SK-N-SH (cell line): ENCODE results near the gene EPHX1. TPM values are rescaled to one million over a fixed set of nuclear protein-coding genes. Genes with fewer than 3 reads are reported as not detected.

Experiments
- CTCF ChIA-PET: fragments of 300-600, 350-600 bp; formaldehyde crosslinking; extraction: SDS; loops from one replicate; lab custom pipeline; 2021; lab: Yijun Ruan, JAX
- POLR2A ChIA-PET: fragments of 350-600 bp; sonication (Branson Sonifier 250); formaldehyde crosslinking; extraction: SDS; loops from one replicate; lab custom pipeline; 2020; ENCODE audit warnings: antibody characterized with exemption, inconsistent platforms; lab: Yijun Ruan, JAX
- DNase-seq: peaks from one replicate; pipeline ENCODE4 v3.0.0; 2012
- H2AFZ ChIP-seq: fragments of 200-600 bp; sonication (generic); 2 replicates; pipeline ENCODE4 v1.8.1; 2016; ENCODE audit warnings: antibody characterized with exemption, mild to moderate bottlenecking, low read depth
- H3F3A ChIP-seq: fragments of 200-600 bp; sonication (generic); replicated peaks from 2 replicates; pipeline ENCODE3; 2016; ENCODE audit warnings: antibody characterized with exemption, mild to moderate bottlenecking; ENCODE audit not compliant: insufficient read depth
- H3K27ac ChIP-seq, 2 experiments: fragments of 200-500 bp in 1 of 2; fragments of 200-600 bp in 1 of 2; sonication (Bioruptor generic) in 1 of 2; sonication (generic), shearing (Covaris generic) in 1 of 2; 2 replicates each; pipeline versions ENCODE4 v1.5.1 to v1.6.1; 2014 to 2016; ENCODE audit warnings: low read depth in 2 of 2, inconsistent platforms in 1 of 2, low read length in 1 of 2, mild to moderate bottlenecking in 1 of 2, mixed read lengths in 1 of 2
- H3K27me3 ChIP-seq: fragments of 200-600 bp; sonication (generic), shearing (Covaris generic); 2 replicates; pipeline ENCODE4 v1.6.1; 2016; ENCODE audit warnings: mixed run types; ENCODE audit not compliant: insufficient read depth
- H3K36me3 ChIP-seq, 2 experiments: fragments of 200-500 bp in 1 of 2; fragments of 200-600 bp in 1 of 2; sonication (Bioruptor generic) in 1 of 2; sonication (generic) in 1 of 2; replicated peaks in 1 of 2; 2 replicates each; pipeline versions ENCODE3 to v1.5.1; 2014 to 2016; ENCODE audit warnings: low read length in 1 of 2, mild to moderate bottlenecking in 1 of 2; ENCODE audit not compliant: insufficient read depth in 2 of 2, control insufficient read depth in 1 of 2
- H3K4me1 ChIP-seq, 2 experiments: fragments of 200-500 bp in 1 of 2; fragments of 200-600 bp in 1 of 2; sonication (Bioruptor generic) in 1 of 2; sonication (generic), shearing (Covaris generic) in 1 of 2; 2 replicates each; pipeline versions ENCODE4 v1.5.1 to v1.6.1; 2014 to 2016; ENCODE audit warnings: low read depth in 1 of 2, low read length in 1 of 2, mixed run types in 1 of 2; ENCODE audit not compliant: insufficient read depth in 2 of 2, control insufficient read depth in 1 of 2
- H3K4me2 ChIP-seq: fragments of 200-600 bp; sonication (generic), shearing (Covaris generic); 2 replicates; pipeline ENCODE4 v1.6.1; 2017; ENCODE audit warnings: mixed run types
- H3K4me3 ChIP-seq, 2 experiments: fragments of 200-500 bp in 1 of 2; fragments of 200-600 bp in 1 of 2; sonication (Bioruptor generic) in 1 of 2; sonication (generic), shearing (Covaris generic) in 1 of 2; 2 replicates each; pipeline versions ENCODE4 v1.5.1 to v1.8.1; 2014 to 2016; ENCODE audit warnings: low read depth in 2 of 2, inconsistent platforms in 1 of 2, low read length in 1 of 2, mild to moderate bottlenecking in 1 of 2, mixed read lengths in 1 of 2, moderate library complexity in 1 of 2
- H3K79me2 ChIP-seq: fragments of 200-600 bp; sonication (generic); 2 replicates; pipeline ENCODE4 v1.8.1; 2017; ENCODE audit warnings: mild to moderate bottlenecking; ENCODE audit not compliant: insufficient read depth
- H3K9ac ChIP-seq: fragments of 200-600 bp; sonication (generic); 2 replicates; pipeline ENCODE4 v1.6.1; 2017; ENCODE audit warnings: mixed run types
- H3K9me2 ChIP-seq: fragments of 200-600 bp; sonication (generic); 2 replicates; pipeline ENCODE4 v1.6.1; 2017; ENCODE audit warnings: mixed run types
- H3K9me3 ChIP-seq: fragments of 200-600 bp; sonication (generic); 2 replicates; pipeline ENCODE4 v1.6.1; 2017; ENCODE audit warnings: mixed run types, mild to moderate bottlenecking, moderate library complexity
- H4K20me1 ChIP-seq: fragments of 200-600 bp; sonication (generic); 2 replicates; pipeline ENCODE4 v1.6.1; 2017; ENCODE audit warnings: mild to moderate bottlenecking, mixed run types; ENCODE audit not compliant: insufficient read depth
- CHD2 ChIP-seq: fragments of 150-350 bp; IDR thresholded peaks from 2 replicates; pipeline ENCODE4 v1.6.1; 2018; ENCODE audit warnings: low read length; ENCODE audit not compliant: partially characterized antibody
- CTCF ChIP-seq: fragments of 200-600 bp; sonication (generic); IDR thresholded peaks from 2 replicates; pipeline ENCODE4 v1.6.1; 2017; ENCODE audit warnings: antibody characterized with exemption, mild to moderate bottlenecking, moderate library complexity
- ELF1 ChIP-seq: IDR thresholded peaks from 2 replicates; pipeline ENCODE4 v1.4.0; 2012
- EP300 ChIP-seq, 2 experiments: IDR thresholded peaks; 2 replicates each; pipeline versions ENCODE4 v1.4.0 to v1.6.1; 2012; ENCODE audit warnings: borderline replicate concordance in 1 of 2, low read depth in 1 of 2, low read length in 1 of 2
- IRF3 ChIP-seq: fragments of 150-350 bp; IDR thresholded peaks from 2 replicates; pipeline ENCODE4 v1.6.1; 2016; ENCODE audit warnings: mild to moderate bottlenecking, low read depth, low read length
- MAX ChIP-seq: IDR thresholded peaks from 2 replicates; pipeline ENCODE4 v1.4.0; 2012; ENCODE audit warnings: low read depth
- NRF1 ChIP-seq: IDR thresholded peaks from 2 replicates; pipeline ENCODE4 v1.6.1; 2012; ENCODE audit warnings: low read depth, mild to moderate bottlenecking, low read length
- RAD21 ChIP-seq: IDR thresholded peaks from 2 replicates; pipeline ENCODE4 v1.6.1; 2012; ENCODE audit warnings: mild to moderate bottlenecking, low read length
- RCOR1 ChIP-seq: fragments of 150-350 bp; IDR thresholded peaks from 2 replicates; pipeline ENCODE4 v1.6.1; 2017; ENCODE audit warnings: antibody characterized with exemption, low read length
- RXRA ChIP-seq: IDR thresholded peaks from 2 replicates; pipeline ENCODE4 v1.4.0; 2012; ENCODE audit warnings: low read depth, mild to moderate bottlenecking, borderline replicate concordance
- SIN3A ChIP-seq: IDR thresholded peaks from 2 replicates; pipeline ENCODE4 v1.6.1; 2012; ENCODE audit warnings: low read depth, mild to moderate bottlenecking, low read length, moderate library complexity, borderline replicate concordance
- SMC3 ChIP-seq: IDR thresholded peaks from 2 replicates; pipeline ENCODE4 v1.6.1; 2012; ENCODE audit warnings: low read depth, low read length, improper control_type of control experiment
- TEAD4 ChIP-seq: IDR thresholded peaks from 2 replicates; pipeline ENCODE4 v1.4.0; 2012; ENCODE audit warnings: mild to moderate bottlenecking, borderline replicate concordance; ENCODE audit not compliant: insufficient read depth
- ZBTB33 ChIP-seq: IDR thresholded peaks from 2 replicates; pipeline ENCODE4 v1.4.0; 2012; ENCODE audit warnings: low read depth, borderline replicate concordance
- WGBS: methylation state at CpG from one replicate; pipeline ENCODE4 v1.1.6; 2017; ENCODE audit warnings: low lambda C conversion rate; 5-methylcytosine and 5-hydroxymethylcytosine counted together
- polyA plus RNA-seq, 3 experiments: library from polyadenylated mRNA; depleted of rRNA; stranded (reverse); fragments of >200 nt; gene quantifications; 2 replicates each; pipeline ENCODE4 v1.2.3, GENCODE V29; 2012

Gene EPHX1
- polyA plus RNA-seq, 1 of the 3 experiments (the other 2 are of a cell fraction): 45.7 TPM

- H3K27me3 ChIP-seq: no peaks in the 10 kb centered on the region
- no peak overlapping the region for H3K4me3 ChIP-seq
- no peak for DNase-seq
- no peak overlapping the region for H3K4me2 ChIP-seq
- 86% methylated on average over 11 of the region's 11 CpGs for WGBS
- H2AFZ ChIP-seq: no peak overlapping the region
- 0 out of 4 replicates have a peak, but pooled peaks cover 0 to 1% of the 10 kb centered on the region in 2 experiments for H3K4me1 ChIP-seq
- H3K9me3 ChIP-seq: no peaks in the 10 kb centered on the region
- ChIA-PET POLR2A (no interaction called here), CTCF (interaction anchor here (1.0 to 1.7 kb wide), 5 partner anchors 11 to 397 kb away, joined by 3 to 5 read pairs (median 4); partner anchors contain the start of gene TMEM63A)
- no peak overlapping the region for H3K9ac ChIP-seq
- H3F3A ChIP-seq: peaks cover 4% of the 10 kb centered on the region
- TF ChIP-seq CTCF: no peak
- TF ChIP-seq RXRA: no peak
- no peak for TF ChIP-seq CHD2
- no peak for TF ChIP-seq RCOR1
- TF ChIP-seq TEAD4: no peak
- TF ChIP-seq EP300 (IDR thresholded peaks at IDR 0.05; ENCODE audit: borderline replicate concordance in 1 of 2, low read depth in 1 of 2, low read length in 1 of 2): no peak
- no peak for TF ChIP-seq SIN3A
- no peak for TF ChIP-seq ZBTB33
- TF ChIP-seq NRF1: no peak
- no peak for TF ChIP-seq ELF1
- TF ChIP-seq IRF3: no peak
- no peaks in the 10 kb centered on the region for H3K9me2 ChIP-seq
- H3K79me2 ChIP-seq: no peaks in the 10 kb centered on the region
- H4K20me1 ChIP-seq: no peaks in the 10 kb centered on the region
- no peak overlapping the region for H3K27ac ChIP-seq
- peaks cover 27 to 31% of the 10 kb centered on the region in 2 experiments for H3K36me3 ChIP-seq
Observed at GRCh38 chr1:225871359-225872074, 61.6 kb downstream of the EPHX1 start.

- ChIA-PET CTCF (interaction anchor here (1.3 to 1.7 kb wide), 2 partner anchors 10 to 115 kb away, joined by 3 to 5 read pairs; partner anchors contain the start of gene TMEM63A), POLR2A (no interaction called here)
- H3K36me3 ChIP-seq: peaks cover 25 to 26% of the 10 kb centered on the region in 2 experiments
- no peak overlapping the region for H2AFZ ChIP-seq
- no peak for DNase-seq
- H4K20me1 ChIP-seq: no peaks in the 10 kb centered on the region
- no peaks in the 10 kb centered on the region for H3K9me3 ChIP-seq
- no peak for TF ChIP-seq SMC3
- no peak for TF ChIP-seq RAD21
- TF ChIP-seq MAX: no peak
- H3K4me2 ChIP-seq: no peak overlapping the region
- no peaks in the 10 kb centered on the region for H3F3A ChIP-seq
- H3K4me3 ChIP-seq: no peak overlapping the region
- no peaks in the 10 kb centered on the region for H3K79me2 ChIP-seq
- no peaks in the 10 kb centered on the region for H3K27me3 ChIP-seq
- H3K9ac ChIP-seq: no peak overlapping the region
- no peaks in the 10 kb centered on the region for H3K9me2 ChIP-seq
- no peaks in the 10 kb centered on the region; a peak in 1 of 4 replicates for H3K4me1 ChIP-seq
- no peak overlapping the region for H3K27ac ChIP-seq
- 68% methylated on average over 3 of the region's 3 CpGs for WGBS
Observed at GRCh38 chr1:225872075-225872430, 62.1 kb downstream of the EPHX1 start.
